Vagina (tissue), 2 donors: Measurements from ENCODE around the gene SBF2.

Source experiments
- CTCF ChIP-seq, 3 experiments: fragments of 450-650 bp in 2 of 3; fragments of 200-600 bp in 1 of 3; sonication (generic) in 1 of 3; IDR thresholded peaks; one replicate each; pipeline ENCODE4 v1.5.1; 2017 to 2019; ENCODE audit warnings: antibody characterized with exemption in 3 of 3, mild to moderate bottlenecking in 2 of 3, moderate library complexity in 2 of 3
- POLR2A ChIP-seq, 2 donors: fragments of 450-650 bp; IDR thresholded peaks; one replicate each; pipeline ENCODE4 v1.6.1; 2017; ENCODE audit warnings: antibody characterized with exemption in 2 of 2, mild to moderate bottlenecking in 2 of 2, moderate library complexity in 2 of 2

- TF ChIP-seq POLR2A (IDR thresholded peaks at IDR 0.05) (no peak), CTCF (IDR thresholded peaks at IDR 0.05) (no peak)
Observed at GRCh38 chr11:10328314-10329098, 34.5 kb upstream of the SBF2 start.
